K562 (cell line): ENCODE results near the gene GGA3. TPM values are rescaled to one million over a fixed set of nuclear protein-coding genes. Genes with fewer than 3 reads are reported as not detected.

ENCODE experiments used
- CBX2 ChIP-seq: fragments of 200-600 bp; sonication (generic); IDR thresholded peaks from one replicate; pipeline ENCODE4 v1.6.1; 2012; ENCODE audit warnings: mild to moderate bottlenecking, low read length, inconsistent platforms; ENCODE audit not compliant: insufficient read depth, poor library complexity, severe bottlenecking
- CBX8 ChIP-seq: fragments of 200-600 bp; sonication (generic); IDR thresholded peaks from 2 replicates; pipeline ENCODE4 v1.6.1; 2012; ENCODE audit warnings: borderline replicate concordance, mixed run types, low read depth, mild to moderate bottlenecking, moderate library complexity, mixed read lengths, low read length, control low read depth, inconsistent platforms; ENCODE audit not compliant: poor library complexity, severe bottlenecking; ENCODE audit errors: extremely low read depth
- CEBPG ChIP-seq, 3 experiments: fragments of 200-800 bp in 1 of 3; sonication (Bioruptor generic) in 1 of 3; sonication (generic) in 1 of 3; formaldehyde crosslinking in 1 of 3; IDR thresholded peaks in 2 of 3; conservative IDR thresholded peaks in 1 of 3; 2 replicates each; pipeline versions ENCODE4 v1.6.1 to v1.8.0; 2016 to 2022; ENCODE audit warnings: missing compliant biosample characterization in 2 of 3, missing genetic modification characterization in 2 of 3, mild to moderate bottlenecking in 1 of 3, missing genetic modification reagents in 1 of 3
- CHD4 ChIP-seq: fragments of 200-600 bp; sonication (generic); IDR thresholded peaks from 3 replicates; pipeline ENCODE4 v1.6.1; 2012; ENCODE audit warnings: low read depth, mild to moderate bottlenecking, mixed read lengths, low read length, inconsistent platforms; ENCODE audit not compliant: insufficient read depth, insufficient replicate concordance, poor library complexity, severe bottlenecking
- EZH2 ChIP-seq: IDR thresholded peaks from 2 replicates; pipeline ENCODE4 v1.6.1; 2012; ENCODE audit warnings: low read depth, mild to moderate bottlenecking, inconsistent platforms, low read length, borderline replicate concordance
- GATAD2A ChIP-seq: fragments of 450-650 bp; IDR thresholded peaks from 2 replicates; pipeline ENCODE4 v1.6.1; 2017
- GATAD2B ChIP-seq: fragments of 450-650 bp; IDR thresholded peaks from 2 replicates; pipeline ENCODE4 v1.6.1; 2017; ENCODE audit warnings: mild to moderate bottlenecking, borderline replicate concordance
- HMG20A ChIP-seq: fragments of 450-650 bp; formaldehyde crosslinking; conservative IDR thresholded peaks from 2 replicates; pipeline ENCODE4 v1.4.0; 2020; ENCODE audit warnings: mild to moderate bottlenecking, mixed read lengths
- IFI16 ChIP-seq: fragments of 250-450 bp; sonication (Bioruptor Pico); IDR thresholded peaks from 2 replicates; pipeline ENCODE4 v2.1.2; 2022; ENCODE audit warnings: mild to moderate bottlenecking, inconsistent platforms
- KLF16 ChIP-seq: IDR thresholded peaks from 2 replicates; pipeline ENCODE4 v1.6.1; 2016; ENCODE audit warnings: antibody characterized with exemption
- MECOM ChIP-seq: fragments of 250-450 bp; sonication (Bioruptor Pico); IDR thresholded peaks from 2 replicates; pipeline ENCODE4 v1.8.0; 2022; ENCODE audit warnings: inconsistent platforms
- MEF2D ChIP-seq: conservative IDR thresholded peaks from 2 replicates; pipeline ENCODE4 v1.6.1; 2016; ENCODE audit warnings: low read depth, missing genetic modification characterization, missing compliant biosample characterization
- PML ChIP-seq: IDR thresholded peaks from 2 replicates; pipeline ENCODE4 v1.6.1; 2012; ENCODE audit warnings: low read length, inconsistent platforms
- PTBP1 ChIP-seq: fragments of 200-400 bp; formaldehyde crosslinking; IDR thresholded peaks from 2 replicates; pipeline ENCODE4 v1.6.1; 2017; ENCODE audit warnings: low read depth, low read length
- RBM25 ChIP-seq: fragments of 200-400 bp; formaldehyde crosslinking; IDR thresholded peaks from 2 replicates; pipeline ENCODE4 v1.6.1; 2018; ENCODE audit warnings: low read length, low read depth, moderate library complexity; ENCODE audit not compliant: severe bottlenecking
- SUPT5H ChIP-seq: fragments of 450-650 bp; IDR thresholded peaks from 2 replicates; pipeline ENCODE4 v1.6.1; 2016
- TAL1 ChIP-seq: fragments of 450-650 bp; IDR thresholded peaks from 2 replicates; pipeline ENCODE4 v1.6.1; 2016; ENCODE audit warnings: mild to moderate bottlenecking
- YBX1 ChIP-seq: fragments of 450-650 bp; IDR thresholded peaks from 2 replicates; pipeline ENCODE4 v1.7.1; 2016; ENCODE audit warnings: mild to moderate bottlenecking
- ZNF174 ChIP-seq: fragments of 250-450 bp; sonication (Bioruptor Pico); IDR thresholded peaks from 2 replicates; pipeline ENCODE4 v1.4.0; 2020; ENCODE audit warnings: mild to moderate bottlenecking
- ZNF3 ChIP-seq: fragments of 250-450 bp; sonication (Bioruptor Pico); IDR thresholded peaks from 2 replicates; pipeline ENCODE4 v1.5.0; 2021; ENCODE audit warnings: mild to moderate bottlenecking, moderate library complexity
- ZNF717 ChIP-seq: fragments of 250-450 bp; sonication (Bioruptor Pico); IDR thresholded peaks from 2 replicates; pipeline ENCODE4 v1.5.0; 2021
- polyA plus RNA-seq, 8 experiments: library from polyadenylated mRNA; depleted of rRNA in 4 of 8; stranded (reverse) in 5 of 8; unstranded in 3 of 8; fragments of >200 nt; fragmentation: Nextera tagmentation in 2 of 8; fragmentation: Illumina TruSeq in 1 of 8; extraction: Ambion mirVana in 2 of 8; extraction: Trizol in 1 of 8; gene quantifications; 2 replicates each; pipeline versions ENCODE4 v1.2.1 to v1.2.3, GENCODE V29; 2011 to 2014; ENCODE audit warnings: inconsistent platforms in 1 of 8, missing spikeins in 1 of 8
- total RNA-seq, 7 experiments: library from RNA; depleted of rRNA in 6 of 7; stranded (reverse); fragments of >200 nt in 6 of 7; fragmentation: Illumina TruSeq in 2 of 7; extraction: Trizol in 2 of 7; gene quantifications; 2 replicates each; pipeline versions ENCODE4 v1.2.1 to v1.2.3, GENCODE V29; 2011 to 2021; ENCODE audit warnings: low replicate concordance in 1 of 7
- TF ChIP-seq, protein P1 (sequence below): fragments of 250-450 bp; sonication (Bioruptor Pico); IDR thresholded peaks from 2 replicates; pipeline ENCODE4 v1.9.0; 2021; ENCODE audit warnings: mild to moderate bottlenecking
- TF ChIP-seq, protein P2 (sequence below): fragments of 450-650 bp; IDR thresholded peaks from 2 replicates; pipeline ENCODE4 v1.6.1; 2018; ENCODE audit not compliant: partially characterized antibody

The GGA3 gene
- total and polyA plus RNA-seq, 9 of the 15 experiments (the other 6 are each of a cell fraction or from before 2014, with no cell fraction given) = 5.7 to 64.9 (median 25.4) TPM

DNA sequence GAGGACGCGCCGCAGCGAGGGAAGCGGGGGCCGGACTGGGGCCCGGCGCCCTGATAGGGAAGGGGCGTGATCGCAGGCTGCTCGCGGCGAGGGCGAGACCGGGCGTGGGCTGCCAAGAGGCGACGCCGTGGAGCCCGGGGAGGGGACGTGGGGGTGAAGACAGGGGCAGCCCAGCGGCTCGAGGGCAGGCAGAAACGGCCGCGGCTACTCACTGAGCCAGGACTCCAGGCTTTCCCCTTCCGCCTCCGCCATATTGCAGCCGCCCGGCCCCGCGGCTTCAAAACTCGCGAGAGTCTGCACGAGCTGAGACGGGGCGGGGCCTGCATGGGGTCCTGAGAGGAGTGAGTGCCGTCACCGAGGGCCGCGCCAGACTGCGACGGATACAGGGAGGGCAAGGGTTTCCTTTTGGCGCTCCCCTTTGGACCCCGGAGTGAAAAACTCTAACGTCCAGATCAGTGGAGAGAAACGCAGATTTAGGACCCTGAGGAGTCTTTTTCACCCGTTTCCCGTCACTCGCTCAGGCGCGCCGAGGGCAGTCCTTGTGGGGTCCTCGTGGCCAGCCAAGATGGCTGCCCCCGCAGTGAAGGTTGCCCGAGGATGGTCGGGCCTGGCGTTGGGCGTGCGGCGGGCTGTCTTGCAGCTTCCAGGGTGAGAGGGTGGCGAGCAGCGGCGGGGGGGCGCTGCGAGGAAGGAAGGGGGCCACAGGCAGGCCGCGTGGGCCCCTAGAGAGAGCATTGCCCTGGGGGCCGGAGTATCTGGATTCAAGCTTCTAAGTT lies at the start of gene GGA3, which contains the start of gene MRPS7 (continued):
- TF ChIP-seq CHD4 (no peak), CBX8 (no peak), ZNF3 (CRISPR knock-in tag) (no peak), IFI16 (CRISPR knock-in tag) (0 out of 2 replicates have a peak, but pooled peaks have one; percentile 29), MEF2D (0 out of 2 replicates have a peak, but pooled peaks have one; percentile 41), EZH2 (no peak), ZNF174 (CRISPR knock-in tag) (no peak), SUPT5H (peak; percentile 93), YBX1 (no peak), CEBPG (CRISPR knock-in tag; IDR thresholded peaks at IDR 0.05) (0 out of 2 replicates have a peak, but pooled peaks have one; percentile 7), CEBPG (tag; conservative IDR thresholded peaks at IDR 0.05 in 1 of 2, IDR thresholded peaks at IDR 0.05 in 1 of 2) (no peak), GATAD2B (no peak), KLF16 (no peak), GATAD2A (0 out of 2 replicates have a peak, but pooled peaks have one; percentile 69), PTBP1 (no peak), TAL1 (peak; percentile 48; the same call in 1 of the 2 replicates), CBX2 (no peak), RBM25 (peak; percentile 86), MECOM (CRISPR knock-in tag) (no peak), ZNF717 (no peak), PML (peak; percentile 57; the same call in 1 of the 2 replicates), HMG20A (CRISPR knock-in tag) (no peak)
- TF ChIP-seq, protein P1, sequence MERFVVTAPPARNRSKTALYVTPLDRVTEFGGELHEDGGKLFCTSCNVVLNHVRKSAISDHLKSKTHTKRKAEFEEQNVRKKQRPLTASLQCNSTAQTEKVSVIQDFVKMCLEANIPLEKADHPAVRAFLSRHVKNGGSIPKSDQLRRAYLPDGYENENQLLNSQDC (CRISPR knock-in tag) = no peak
- TF ChIP-seq, protein P2, sequence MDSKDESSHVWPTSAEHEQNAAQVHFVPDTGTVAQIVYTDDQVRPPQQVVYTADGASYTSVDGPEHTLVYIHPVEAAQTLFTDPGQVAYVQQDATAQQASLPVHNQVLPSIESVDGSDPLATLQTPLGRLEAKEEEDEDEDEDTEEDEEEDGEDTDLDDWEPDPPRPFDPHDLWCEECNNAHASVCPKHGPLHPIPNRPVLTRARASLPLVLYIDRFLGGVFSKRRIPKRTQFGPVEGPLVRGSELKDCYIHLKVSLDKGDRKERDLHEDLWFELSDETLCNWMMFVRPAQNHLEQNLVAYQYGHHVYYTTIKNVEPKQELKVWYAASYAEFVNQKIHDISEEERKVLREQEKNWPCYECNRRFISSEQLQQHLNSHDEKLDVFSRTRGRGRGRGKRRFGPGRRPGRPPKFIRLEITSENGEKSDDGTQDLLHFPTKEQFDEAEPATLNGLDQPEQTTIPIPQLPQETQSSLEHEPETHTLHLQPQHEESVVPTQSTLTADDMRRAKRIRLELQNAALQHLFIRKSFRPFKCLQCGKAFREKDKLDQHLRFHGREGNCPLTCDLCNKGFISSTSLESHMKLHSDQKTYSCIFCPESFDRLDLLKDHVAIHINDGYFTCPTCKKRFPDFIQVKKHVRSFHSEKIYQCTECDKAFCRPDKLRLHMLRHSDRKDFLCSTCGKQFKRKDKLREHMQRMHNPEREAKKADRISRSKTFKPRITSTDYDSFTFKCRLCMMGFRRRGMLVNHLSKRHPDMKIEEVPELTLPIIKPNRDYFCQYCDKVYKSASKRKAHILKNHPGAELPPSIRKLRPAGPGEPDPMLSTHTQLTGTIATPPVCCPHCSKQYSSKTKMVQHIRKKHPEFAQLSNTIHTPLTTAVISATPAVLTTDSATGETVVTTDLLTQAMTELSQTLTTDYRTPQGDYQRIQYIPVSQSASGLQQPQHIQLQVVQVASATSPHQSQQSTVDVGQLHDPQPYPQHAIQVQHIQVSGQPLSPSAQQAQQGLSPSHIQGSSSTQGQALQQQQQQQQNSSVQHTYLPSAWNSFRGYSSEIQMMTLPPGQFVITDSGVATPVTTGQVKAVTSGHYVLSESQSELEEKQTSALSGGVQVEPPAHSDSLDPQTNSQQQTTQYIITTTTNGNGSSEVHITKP = peak; percentile 32
